Endothelial cell (in vitro differentiated cells): ENCODE measurements around the gene SIRPD. TPM values are rescaled to one million over a fixed set of nuclear protein-coding genes. Genes with fewer than 3 reads are reported as not detected.
"Not testable (repeated sequence)": the region's sequence is repeated elsewhere in the genome, so short reads cannot be mapped to it uniquely, and the experiment has no call there.

Experiments
- DNase-seq: peaks from one replicate; pipeline ENCODE4 v3.0.0; 2021; ENCODE audit warnings: low spot score
- H3K27ac Mint-ChIP-seq: one replicate; pipeline ENCODE4 v1.8.0; 2021; ENCODE audit warnings: mixed read lengths, inconsistent platforms; ENCODE audit not compliant: unreplicated experiment
- H3K27me3 Mint-ChIP-seq: one replicate; pipeline ENCODE4 v1.8.0; 2021; ENCODE audit warnings: mild to moderate bottlenecking, moderate library complexity, mixed read lengths, inconsistent platforms; ENCODE audit not compliant: unreplicated experiment
- H3K36me3 Mint-ChIP-seq: one replicate; pipeline ENCODE4 v1.8.0; 2021; ENCODE audit warnings: mild to moderate bottlenecking, low read depth, mixed read lengths, inconsistent platforms; ENCODE audit not compliant: unreplicated experiment
- H3K4me1 Mint-ChIP-seq: one replicate; pipeline ENCODE4 v1.8.0; 2021; ENCODE audit warnings: mild to moderate bottlenecking, mixed read lengths, inconsistent platforms; ENCODE audit not compliant: unreplicated experiment
- H3K4me3 Mint-ChIP-seq: one replicate; pipeline ENCODE4 v1.8.0; 2021; ENCODE audit warnings: mild to moderate bottlenecking, mixed read lengths, inconsistent platforms; ENCODE audit not compliant: unreplicated experiment
- H3K9me3 Mint-ChIP-seq: one replicate; pipeline ENCODE4 v1.8.0; 2021; ENCODE audit warnings: mixed read lengths, inconsistent platforms; ENCODE audit not compliant: unreplicated experiment
- total RNA-seq: library from RNA; stranded (reverse); fragmentation: NEBNext Ultra II Directional; extraction: Animal tissue kit (Norgen Biotek cat#: 25700); gene quantifications from one replicate; pipeline ENCODE4 v1.2.1, GENCODE V29; 2021; ENCODE audit not compliant: unreplicated experiment
- TF ChIP-seq, protein P1 (sequence below): fragments of 200-600 bp; sonication (generic); IDR thresholded peaks from one replicate; pipeline ENCODE4 v1.5.0; 2021; ENCODE audit warnings: antibody characterized with exemption; ENCODE audit not compliant: unreplicated experiment

Gene SIRPD
- total RNA-seq, 1 donor from 2014 or later = not detected

DNA sequence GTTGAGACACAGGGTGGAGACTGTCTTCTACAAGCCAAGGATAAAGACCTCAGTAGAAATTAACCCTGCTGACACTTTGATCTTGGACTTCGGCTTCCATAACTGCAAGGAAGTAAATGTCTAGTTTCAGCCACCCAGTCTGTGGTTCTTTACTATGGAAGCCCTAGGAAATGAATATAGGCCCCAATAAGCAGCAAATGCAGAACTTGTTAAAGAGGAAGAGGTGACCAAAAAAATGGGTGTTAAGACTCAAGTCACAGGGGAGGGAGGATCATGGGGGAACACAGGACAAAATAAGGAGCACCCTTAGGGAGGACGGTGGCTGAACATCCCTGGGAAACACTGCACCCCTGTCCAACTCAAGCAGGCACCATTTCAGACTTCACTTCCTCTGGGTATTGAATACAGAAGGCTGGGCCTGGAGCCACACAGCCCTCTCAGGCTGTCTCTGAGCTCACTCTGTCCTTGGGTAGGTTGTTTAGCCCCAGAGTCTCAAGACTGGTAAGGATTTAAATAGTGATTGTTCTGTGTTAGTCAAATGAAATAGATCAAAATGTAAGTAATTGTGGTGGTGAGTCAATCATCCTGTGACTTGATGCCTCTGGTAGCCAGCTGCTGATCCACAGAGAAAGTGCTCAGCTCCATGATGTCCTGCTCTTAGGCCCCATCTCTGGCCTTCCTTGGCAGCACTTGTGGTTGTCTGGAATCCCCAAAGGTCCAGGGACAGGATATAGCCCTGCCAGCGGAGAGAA, 30.5 kb upstream of the SIRPD start:
- TF ChIP-seq, protein P1, sequence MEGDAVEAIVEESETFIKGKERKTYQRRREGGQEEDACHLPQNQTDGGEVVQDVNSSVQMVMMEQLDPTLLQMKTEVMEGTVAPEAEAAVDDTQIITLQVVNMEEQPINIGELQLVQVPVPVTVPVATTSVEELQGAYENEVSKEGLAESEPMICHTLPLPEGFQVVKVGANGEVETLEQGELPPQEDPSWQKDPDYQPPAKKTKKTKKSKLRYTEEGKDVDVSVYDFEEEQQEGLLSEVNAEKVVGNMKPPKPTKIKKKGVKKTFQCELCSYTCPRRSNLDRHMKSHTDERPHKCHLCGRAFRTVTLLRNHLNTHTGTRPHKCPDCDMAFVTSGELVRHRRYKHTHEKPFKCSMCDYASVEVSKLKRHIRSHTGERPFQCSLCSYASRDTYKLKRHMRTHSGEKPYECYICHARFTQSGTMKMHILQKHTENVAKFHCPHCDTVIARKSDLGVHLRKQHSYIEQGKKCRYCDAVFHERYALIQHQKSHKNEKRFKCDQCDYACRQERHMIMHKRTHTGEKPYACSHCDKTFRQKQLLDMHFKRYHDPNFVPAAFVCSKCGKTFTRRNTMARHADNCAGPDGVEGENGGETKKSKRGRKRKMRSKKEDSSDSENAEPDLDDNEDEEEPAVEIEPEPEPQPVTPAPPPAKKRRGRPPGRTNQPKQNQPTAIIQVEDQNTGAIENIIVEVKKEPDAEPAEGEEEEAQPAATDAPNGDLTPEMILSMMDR = no peak
- no peak overlapping the region for H3K27ac Mint-ChIP-seq
- no peaks in the 10 kb centered on the region for H3K27me3 Mint-ChIP-seq
- H3K36me3 Mint-ChIP-seq = no peaks in the 10 kb centered on the region
- H3K4me1 Mint-ChIP-seq = no peaks in the 10 kb centered on the region
- no peaks in the 10 kb centered on the region for H3K9me3 Mint-ChIP-seq
- no peak overlapping the region for H3K4me3 Mint-ChIP-seq
- DNase-seq = no peak

DNA sequence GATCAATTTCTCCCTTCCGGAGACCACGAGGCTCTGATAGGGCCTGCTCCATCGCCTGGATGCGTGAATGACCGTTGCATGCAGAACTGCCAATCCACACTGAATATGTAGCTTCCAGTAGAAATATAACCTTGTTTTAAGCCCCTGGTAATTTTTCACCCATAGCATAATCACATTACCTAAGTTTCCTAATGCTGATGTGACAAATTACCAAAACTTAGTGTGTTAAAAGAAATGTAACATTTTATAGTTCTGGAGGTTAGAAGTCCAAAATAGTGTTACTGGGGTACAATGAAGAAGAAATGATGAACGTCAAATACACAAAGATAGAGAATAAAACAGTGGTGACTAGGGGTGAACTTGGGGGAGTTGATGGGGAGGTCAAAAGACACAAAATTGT, 22.0 kb upstream of the SIRPD start:
- Mint-ChIP-seq H3K36me3 (no peaks in the 10 kb centered on the region), H3K4me1 (no peaks in the 10 kb centered on the region), H3K27ac (no peak overlapping the region), H3K27me3 (no peaks in the 10 kb centered on the region), H3K4me3 (no peak overlapping the region), H3K9me3 (no peaks in the 10 kb centered on the region)
- no peak for DNase-seq
- TF ChIP-seq, protein P1 = no peak

DNA sequence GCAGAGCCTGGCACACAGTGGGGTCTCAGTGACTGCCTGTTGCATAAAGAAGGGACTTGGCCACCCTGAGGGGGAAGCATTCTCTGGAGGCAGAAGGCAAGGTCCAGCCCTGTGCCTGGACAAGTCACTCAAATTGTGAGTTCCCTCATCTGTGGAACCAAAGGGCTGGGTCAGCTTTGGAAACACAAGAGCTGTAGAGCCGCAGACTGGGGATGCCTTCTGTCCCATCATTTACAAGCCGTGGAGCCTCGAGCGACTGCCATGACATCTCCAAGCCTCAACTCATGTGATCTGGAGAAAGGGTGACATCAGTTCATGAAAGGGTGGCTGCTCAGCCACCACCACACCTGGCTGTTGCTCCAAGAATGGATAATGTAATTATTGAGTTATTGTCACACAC, 20.4 kb upstream of the SIRPD start:
- TF ChIP-seq, protein P1 = no peak
- no peak overlapping the region for H3K4me3 Mint-ChIP-seq
- no peaks in the 10 kb centered on the region for H3K27me3 Mint-ChIP-seq
- H3K27ac Mint-ChIP-seq = no peak overlapping the region
- no peaks in the 10 kb centered on the region for H3K4me1 Mint-ChIP-seq
- H3K36me3 Mint-ChIP-seq = no peaks in the 10 kb centered on the region
- H3K9me3 Mint-ChIP-seq = no peaks in the 10 kb centered on the region
- no peak for DNase-seq

DNA sequence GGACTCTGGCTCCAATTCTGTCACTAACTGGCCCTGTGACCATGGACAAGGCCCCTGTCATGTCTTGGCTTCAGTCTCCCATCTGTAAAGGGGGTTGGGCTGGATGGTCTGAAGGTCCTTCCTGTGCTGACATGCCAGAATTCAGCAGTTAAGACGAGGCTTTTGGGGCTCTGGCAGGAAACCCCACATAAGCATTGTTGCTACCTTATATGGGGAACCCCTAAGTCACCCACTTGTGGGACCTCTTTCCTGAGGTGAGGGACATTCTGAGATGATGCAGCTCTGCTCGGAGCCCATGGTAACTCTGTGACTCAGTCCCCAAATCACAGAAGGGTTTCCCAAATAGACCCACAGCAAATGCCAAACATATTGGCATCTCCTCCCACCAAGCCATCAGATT, 19.8 kb upstream of the SIRPD start:
- H3K4me3 Mint-ChIP-seq, H3K36me3 Mint-ChIP-seq, H3K27me3 Mint-ChIP-seq, H3K4me1 Mint-ChIP-seq, H3K27ac Mint-ChIP-seq, DNase-seq, H3K9me3 Mint-ChIP-seq: not testable (repeated sequence)

DNA sequence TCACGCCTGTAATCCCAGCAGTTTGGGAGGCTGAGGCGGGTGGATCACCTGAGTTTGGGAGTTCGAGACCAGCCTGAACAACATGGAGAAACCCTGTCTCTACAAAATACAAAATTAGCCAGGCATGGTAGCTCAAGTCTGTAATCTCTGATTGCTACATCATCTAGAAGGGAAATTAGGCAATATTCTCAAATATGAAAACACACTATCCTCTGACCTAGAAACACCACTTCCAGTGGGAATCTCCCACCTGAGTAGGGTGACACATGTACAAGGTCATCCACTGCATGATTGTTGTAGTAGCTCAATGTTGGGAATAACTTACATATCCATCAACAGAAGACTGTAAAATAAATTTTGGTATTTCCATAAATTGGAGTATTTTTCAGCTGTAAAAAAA, 19.1 kb upstream of the SIRPD start:
- Mint-ChIP-seq H3K27me3 (no peaks in the 10 kb centered on the region), H3K27ac (no peak overlapping the region), H3K4me1 (no peaks in the 10 kb centered on the region), H3K36me3 (no peaks in the 10 kb centered on the region), H3K9me3 (no peaks in the 10 kb centered on the region), H3K4me3 (no peak overlapping the region)
- DNase-seq = no peak
- TF ChIP-seq, protein P1 = no peak

DNA sequence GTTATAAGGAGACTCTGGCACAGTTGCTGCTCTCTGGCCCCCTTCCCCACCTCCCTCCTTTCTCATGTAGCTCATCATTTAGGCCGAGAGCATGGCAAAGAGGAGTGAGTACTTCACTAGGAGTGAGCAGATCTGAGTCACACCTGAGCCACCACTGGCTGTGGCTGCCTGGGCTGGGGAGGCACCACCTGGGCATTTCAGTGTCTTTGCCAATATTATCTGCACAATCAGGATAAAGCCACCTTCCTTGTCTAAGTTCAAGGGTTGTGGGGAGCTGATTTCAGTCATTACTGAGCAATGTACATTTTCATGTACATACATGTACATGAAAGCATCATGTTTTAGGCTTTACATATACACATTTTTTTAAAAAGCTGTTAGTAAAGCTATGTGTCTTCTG, 18.5 kb upstream of the SIRPD start:
- not testable (repeated sequence) for H3K27me3 Mint-ChIP-seq, H3K9me3 Mint-ChIP-seq, H3K4me3 Mint-ChIP-seq, H3K4me1 Mint-ChIP-seq, H3K36me3 Mint-ChIP-seq, H3K27ac Mint-ChIP-seq, DNase-seq

DNA sequence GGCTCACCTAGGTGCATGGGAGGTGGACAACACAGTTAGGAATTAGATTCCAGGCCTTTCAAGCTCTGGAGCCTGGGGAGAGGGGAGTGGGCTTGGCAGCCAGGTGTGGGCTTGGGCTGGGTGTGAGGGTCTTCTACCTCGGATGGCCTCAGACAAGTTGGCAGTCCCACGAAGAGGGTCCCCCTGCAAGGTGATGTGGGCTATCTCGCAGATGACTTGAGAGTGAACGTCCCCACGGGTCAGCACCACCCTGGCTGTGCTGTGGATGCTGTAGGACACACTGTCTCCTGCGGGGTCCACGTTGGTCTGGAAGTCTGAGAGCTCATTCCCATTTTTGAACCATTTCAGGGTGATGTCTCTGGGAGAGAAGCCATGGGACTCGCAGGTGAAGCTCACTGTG, 14.1 kb upstream of the SIRPD start:
- H3K27me3 Mint-ChIP-seq, H3K27ac Mint-ChIP-seq, H3K9me3 Mint-ChIP-seq, H3K4me1 Mint-ChIP-seq, H3K4me3 Mint-ChIP-seq, DNase-seq, H3K36me3 Mint-ChIP-seq: not testable (repeated sequence)
